IMR-90 (cell line): Measurements from ENCODE around the gene TBX20.

Experiments used
- BHLHE40 ChIP-seq: fragments of 150-350 bp; IDR thresholded peaks from 2 replicates; pipeline ENCODE4 v1.6.1; 2016; ENCODE audit warnings: mild to moderate bottlenecking, low read depth, low read length
- CEBPB ChIP-seq: IDR thresholded peaks from 2 replicates; pipeline ENCODE4 v1.6.1; 2012; ENCODE audit warnings: low read depth, low read length, improper control_type of control experiment
- CTCF ChIP-seq: conservative IDR thresholded peaks from 2 replicates; pipeline ENCODE4 v1.5.1; 2012; ENCODE audit warnings: mild to moderate bottlenecking, low read depth, low read length, improper control_type of control experiment
- FOS ChIP-seq: fragments of 150-350 bp; IDR thresholded peaks from 2 replicates; pipeline ENCODE4 v1.6.1; 2016; ENCODE audit warnings: low read depth, low read length
- MAFK ChIP-seq: IDR thresholded peaks from 2 replicates; pipeline ENCODE4 v1.6.1; 2012; ENCODE audit warnings: low read depth, low read length, improper control_type of control experiment
- MAZ ChIP-seq: IDR thresholded peaks from 2 replicates; pipeline ENCODE4 v1.6.1; 2012; ENCODE audit warnings: low read depth, mild to moderate bottlenecking, low read length, improper control_type of control experiment, moderate library complexity, borderline replicate concordance
- MXI1 ChIP-seq: IDR thresholded peaks from 2 replicates; pipeline ENCODE4 v1.6.1; 2012; ENCODE audit warnings: low read depth, mild to moderate bottlenecking, low read length, moderate library complexity, borderline replicate concordance
- POLR2A ChIP-seq: IDR thresholded peaks from 2 replicates; pipeline ENCODE4 v1.6.1; 2012; ENCODE audit warnings: mild to moderate bottlenecking, low read depth, low read length
- RAD21 ChIP-seq: IDR thresholded peaks from 2 replicates; pipeline ENCODE4 v1.6.1; 2012; ENCODE audit warnings: low read length, improper control_type of control experiment
- RFX5 ChIP-seq: IDR thresholded peaks from 2 replicates; pipeline ENCODE4 v1.8.0; 2012; ENCODE audit warnings: low read depth, mild to moderate bottlenecking, low read length, moderate library complexity
- SMC3 ChIP-seq: fragments of 150-350 bp; IDR thresholded peaks from 2 replicates; pipeline ENCODE4 v1.6.1; 2016; ENCODE audit warnings: low read depth, mild to moderate bottlenecking, antibody characterized with exemption, low read length, moderate library complexity
- USF2 ChIP-seq: fragments of 150-350 bp; IDR thresholded peaks from 2 replicates; pipeline ENCODE4 v1.6.1; 2017; ENCODE audit warnings: mild to moderate bottlenecking, antibody characterized with exemption, low read length, low read depth

- no peak for TF ChIP-seq CTCF
- no peak for TF ChIP-seq MXI1
- no peak for TF ChIP-seq SMC3
- TF ChIP-seq CEBPB = no peak
- TF ChIP-seq MAZ = no peak
- TF ChIP-seq POLR2A = no peak
- no peak for TF ChIP-seq RFX5
- TF ChIP-seq RAD21 = no peak
- TF ChIP-seq BHLHE40 = no peak
- TF ChIP-seq MAFK = no peak
- no peak for TF ChIP-seq USF2
- no peak for TF ChIP-seq FOS
These were observed 3.4 kb downstream of the TBX20 start for GRCh38 chr7:35250452-35250851.
